Fibroblast of upper back skin (primary cell): ENCODE measurements around the gene CERS6.

Source experiments
- DNase-seq: peaks from one replicate; pipeline ENCODE4 v3.0.0-alpha.2; 2013

CERS6 gene

DNA sequence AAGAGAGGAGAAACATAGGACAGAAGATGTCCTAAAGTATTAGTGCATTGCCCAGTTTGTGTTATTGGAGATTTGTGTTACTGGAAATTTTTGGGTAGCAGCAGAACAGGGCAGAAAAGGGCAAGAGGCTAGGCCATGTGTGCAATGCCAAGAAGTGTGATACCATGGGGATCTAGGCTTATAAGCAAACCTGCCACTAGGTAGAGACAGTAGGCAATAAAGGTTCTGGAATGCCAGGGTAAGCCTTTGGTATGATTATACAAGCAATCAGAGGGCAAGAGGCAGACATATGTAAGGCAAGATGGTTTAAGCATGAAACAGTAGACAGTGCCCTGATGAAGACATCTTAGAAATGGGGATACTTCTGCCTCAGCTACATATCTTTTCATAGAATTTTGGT is 12.3 kb upstream of the CERS6 start:
- no peak for DNase-seq

- DNase-seq: no peak
These were observed 10.1 kb upstream of the CERS6 start for GRCh38 chr2:168445960-168446359.

GRCh38 chr2:168448980-168449379 is 7.1 kb upstream of the CERS6 start:
- no peak for DNase-seq

GRCh38 chr2:168449419-168449818 is 6.7 kb upstream of the CERS6 start:
- peak; percentile 65 for DNase-seq

DNA sequence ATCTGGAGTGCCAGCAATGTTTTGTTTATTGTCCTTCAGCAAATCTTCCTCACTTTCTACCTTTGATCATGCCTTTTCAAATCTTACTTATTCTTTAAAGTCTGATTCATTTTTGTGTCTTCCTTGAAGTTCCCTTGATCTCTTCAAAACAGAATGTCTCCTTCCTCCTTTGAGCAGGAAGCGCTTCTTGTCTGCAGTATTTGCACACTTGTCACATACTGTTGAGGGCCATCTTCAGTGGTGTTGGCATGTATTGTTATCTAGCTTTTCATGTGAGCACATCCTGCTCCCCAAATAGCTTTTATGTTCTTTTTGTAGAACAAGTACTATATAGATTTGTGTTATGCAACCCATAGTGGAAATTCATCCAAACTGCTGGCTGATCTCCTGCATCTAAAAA is 5.9 kb upstream of the CERS6 start:
- no peak for DNase-seq

DNA sequence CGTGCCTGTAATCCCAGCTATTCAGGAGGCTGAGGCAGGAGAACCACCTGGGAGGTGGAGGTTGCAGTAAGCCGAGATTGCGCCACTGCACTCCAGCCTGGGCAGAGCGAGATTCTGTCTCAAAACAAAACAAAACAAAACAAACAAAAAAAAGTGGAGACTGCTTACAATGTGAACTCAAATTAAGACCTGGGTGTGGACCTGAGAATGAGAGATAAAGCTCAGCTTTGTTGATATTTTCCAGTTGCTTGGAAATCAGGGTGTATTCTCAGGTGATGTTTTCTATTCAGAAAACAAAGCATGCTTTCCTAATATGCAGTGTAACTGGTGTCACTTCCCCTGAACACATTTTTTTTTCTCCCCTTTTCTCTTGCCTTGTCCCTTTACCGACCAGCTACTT is 5.3 kb upstream of the CERS6 start:
- DNase-seq: no peak

DNA sequence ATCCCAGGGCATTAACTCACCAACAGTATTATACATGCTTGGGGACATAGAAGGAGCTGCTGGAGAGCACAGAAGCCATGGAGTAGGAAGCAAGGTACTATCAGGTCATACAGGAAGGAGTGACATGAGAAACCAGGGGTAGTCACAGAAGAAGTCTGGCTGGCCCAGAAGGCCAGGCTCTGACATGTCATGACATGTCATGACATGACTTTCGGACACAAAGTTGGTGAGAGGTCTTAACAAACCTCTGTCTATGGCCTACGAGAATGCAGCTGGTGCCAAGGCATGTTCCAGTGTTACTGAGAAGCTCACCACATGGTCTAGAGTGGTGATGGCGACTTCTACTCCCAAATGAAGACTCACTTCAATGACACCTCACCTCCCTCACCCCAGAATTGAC is 3.3 kb upstream of the CERS6 start:
- DNase-seq: no peak

GRCh38 chr2:168453404-168453803 is 2.7 kb upstream of the CERS6 start:
- no peak for DNase-seq

DNA sequence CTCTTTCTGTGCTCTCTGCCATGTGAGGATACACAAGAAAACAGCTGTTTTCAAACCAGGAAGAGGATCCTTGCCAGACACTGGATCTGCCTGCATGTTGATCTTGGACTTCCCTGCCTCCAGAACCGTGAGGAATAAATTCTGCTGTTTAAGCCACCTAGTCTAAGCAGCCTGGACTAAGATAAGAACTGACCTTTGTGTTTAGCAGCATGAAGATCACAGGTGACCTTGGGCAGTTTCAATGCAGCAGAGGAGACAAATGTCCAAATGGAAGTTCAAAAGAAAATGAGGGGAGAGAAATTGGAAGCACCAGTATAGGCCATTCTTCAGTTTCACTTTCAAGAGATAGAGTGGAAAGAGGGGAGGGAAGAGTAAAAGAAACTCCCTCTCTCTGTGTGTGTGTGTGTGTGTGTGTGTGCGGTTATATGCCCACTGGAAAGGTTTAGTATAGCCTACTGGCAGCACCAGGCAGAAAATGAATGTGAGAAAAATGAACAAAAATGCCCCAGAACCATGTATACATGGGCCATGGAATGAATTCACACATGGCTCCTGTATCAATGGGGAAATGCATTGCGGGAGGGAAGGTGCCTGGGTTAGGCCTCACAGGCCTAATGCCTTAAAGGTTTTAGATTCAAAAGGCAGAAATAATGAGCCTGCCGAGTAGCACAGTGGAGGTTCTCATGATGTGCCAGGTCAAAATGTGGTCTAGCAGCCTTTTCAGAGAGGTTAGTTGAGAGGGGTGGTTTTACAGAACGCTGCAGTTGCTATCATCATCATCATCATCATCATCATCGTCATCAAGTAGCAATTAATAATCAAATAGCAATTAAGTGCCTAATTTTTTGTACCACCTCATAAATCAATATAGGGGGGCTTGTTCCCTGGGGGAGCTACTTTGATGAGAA is 1.1 kb upstream of the CERS6 start:
- no peak for DNase-seq

DNA sequence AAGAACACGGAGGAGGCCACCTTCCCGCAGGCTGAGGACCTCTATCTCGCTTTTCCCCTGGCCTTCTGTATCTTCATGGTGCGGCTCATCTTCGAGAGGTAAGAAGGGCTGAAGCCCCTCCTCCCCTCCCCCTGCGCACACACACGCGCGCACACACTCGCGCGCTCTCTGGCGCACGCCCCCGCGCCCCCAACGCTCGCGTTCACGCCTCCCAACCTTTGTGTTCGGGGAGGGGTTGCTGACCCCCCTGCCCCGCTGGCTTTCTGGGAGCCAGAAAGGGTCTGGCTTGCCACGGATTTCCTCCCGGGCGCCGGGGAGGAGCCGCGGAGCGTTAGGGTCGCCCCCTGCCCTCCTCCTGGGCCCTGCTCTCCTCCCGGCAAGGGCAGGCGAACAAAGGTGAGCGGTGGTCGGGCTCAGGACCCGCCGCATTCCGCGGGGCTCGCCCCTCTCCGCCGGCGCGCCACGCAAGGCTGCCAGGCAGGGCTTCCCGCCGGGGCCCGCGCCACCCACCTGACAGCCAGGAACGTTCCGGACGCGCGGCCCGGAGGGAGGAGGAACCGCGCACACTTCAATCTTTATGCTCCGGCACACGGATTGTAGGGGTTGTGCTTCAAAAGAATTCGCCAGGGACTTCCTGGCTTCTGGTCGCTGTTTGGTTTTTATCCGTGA is 583 bp downstream of the CERS6 start:
- DNase-seq: peak; percentile 10

DNA sequence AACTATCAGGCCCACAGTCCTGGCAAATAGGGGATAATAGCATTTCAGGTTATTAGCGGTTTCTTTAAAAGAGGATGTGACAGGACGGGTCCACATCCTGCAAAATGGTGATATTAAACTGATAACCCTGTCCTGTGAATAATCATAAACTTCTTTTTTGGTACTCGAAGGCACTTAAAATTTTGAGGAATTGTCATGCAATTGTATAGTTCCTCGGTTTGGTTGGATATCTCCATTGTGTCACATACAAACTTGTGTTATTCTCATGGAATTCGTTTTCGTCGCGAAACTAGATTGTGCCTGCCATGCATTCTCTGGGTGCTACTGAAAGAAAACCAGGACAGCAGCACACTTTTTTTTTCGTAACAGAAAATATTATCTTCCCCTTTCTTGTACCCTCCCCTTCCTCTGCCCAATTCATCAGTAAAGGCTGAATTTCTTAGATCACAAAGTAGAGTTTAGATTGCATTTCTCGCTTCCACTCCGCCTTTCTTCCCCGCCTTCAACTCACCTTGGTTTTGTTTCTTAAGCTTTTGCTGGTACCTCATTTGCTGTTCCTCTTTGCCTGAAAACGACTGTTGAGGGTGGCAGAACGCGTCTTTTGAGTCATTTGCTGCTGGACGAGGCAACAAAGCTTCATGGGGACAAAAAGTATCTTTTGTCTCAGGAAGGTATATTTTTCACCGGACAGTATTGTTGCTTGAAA is 1.3 kb downstream of the CERS6 start:
- DNase-seq: no peak

GRCh38 chr2:168458139-168458538 is 2.1 kb downstream of the CERS6 start:
- no peak for DNase-seq

GRCh38 chr2:168459256-168459655 is 3.2 kb downstream of the CERS6 start:
- DNase-seq: no peak

DNA sequence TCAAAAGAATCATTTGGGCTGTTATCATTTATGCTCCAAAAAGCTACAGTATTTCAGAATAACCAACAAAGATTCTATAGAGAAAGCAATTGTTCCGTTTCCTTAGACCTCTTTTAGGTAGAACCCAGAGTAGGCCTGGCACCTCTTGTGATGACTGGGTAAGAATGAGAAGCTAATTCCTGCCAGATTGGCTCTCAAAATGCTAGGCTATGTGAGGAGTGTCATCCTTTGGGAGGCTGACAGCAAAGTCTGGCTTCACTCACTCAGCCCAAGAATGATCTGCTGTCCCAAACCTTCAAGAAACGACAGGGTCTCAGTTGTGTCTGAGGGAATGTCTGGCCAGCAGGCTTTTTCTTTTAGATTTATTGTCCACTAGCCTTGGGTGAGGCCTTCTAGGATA is 4.5 kb downstream of the CERS6 start:
- DNase-seq: no peak

DNA sequence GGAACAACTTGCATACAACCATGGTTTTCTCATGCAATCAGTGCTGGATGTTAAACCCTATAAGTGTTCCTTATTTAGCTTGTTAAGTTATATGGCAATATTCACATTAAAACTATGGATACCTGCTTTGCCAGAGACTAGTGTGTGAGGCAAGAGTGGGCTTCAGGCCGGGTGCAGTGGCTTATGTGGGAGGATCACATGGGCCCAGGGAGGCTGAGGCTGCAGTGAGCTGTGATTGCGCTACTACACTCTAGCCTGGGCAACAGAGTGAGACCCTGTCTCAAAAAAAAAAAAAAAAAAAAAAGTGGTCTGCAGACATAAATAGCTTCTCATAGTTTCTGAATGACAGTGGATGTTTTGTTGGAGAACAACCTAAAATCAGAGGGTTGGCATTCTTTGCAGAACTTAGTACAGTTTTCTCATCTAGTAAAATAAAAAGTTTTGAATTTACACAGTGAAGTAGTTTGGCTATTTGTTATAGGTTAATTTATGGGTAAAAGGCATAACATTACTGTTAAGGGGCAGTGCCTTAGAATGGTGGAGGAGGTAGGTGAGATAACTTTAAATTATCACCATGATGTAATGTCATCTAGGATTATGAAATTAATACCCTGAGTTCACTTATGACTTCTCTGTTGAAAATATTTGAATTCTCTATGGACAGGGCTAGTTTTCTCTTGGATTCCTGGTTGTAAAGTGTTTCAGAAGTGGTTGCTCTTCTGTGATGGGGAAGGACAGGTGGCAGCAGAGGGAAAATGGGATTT is 5.3 kb downstream of the CERS6 start:
- no peak for DNase-seq

DNA sequence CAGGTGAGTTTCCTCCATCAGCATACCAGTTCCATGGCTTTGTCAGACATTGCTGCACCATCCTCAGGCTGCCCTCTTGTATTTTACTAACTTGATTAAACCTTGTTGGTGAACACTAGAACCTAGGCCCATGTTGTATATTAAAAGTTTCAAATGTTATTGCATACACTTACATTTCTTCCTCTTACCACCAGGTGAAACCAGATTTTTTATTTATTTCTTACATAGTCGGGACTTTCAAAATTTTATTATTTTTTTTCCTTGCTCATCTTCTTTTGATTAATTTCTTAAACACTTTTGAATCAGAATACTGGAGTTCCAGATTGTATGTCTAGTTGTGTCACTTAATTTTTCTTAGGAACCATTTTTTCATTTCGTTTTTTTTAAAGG is 5.9 kb downstream of the CERS6 start:
- no peak for DNase-seq

- DNase-seq: no peak
These were observed 6.5 kb downstream of the CERS6 start for GRCh38 chr2:168462543-168463045.

DNA sequence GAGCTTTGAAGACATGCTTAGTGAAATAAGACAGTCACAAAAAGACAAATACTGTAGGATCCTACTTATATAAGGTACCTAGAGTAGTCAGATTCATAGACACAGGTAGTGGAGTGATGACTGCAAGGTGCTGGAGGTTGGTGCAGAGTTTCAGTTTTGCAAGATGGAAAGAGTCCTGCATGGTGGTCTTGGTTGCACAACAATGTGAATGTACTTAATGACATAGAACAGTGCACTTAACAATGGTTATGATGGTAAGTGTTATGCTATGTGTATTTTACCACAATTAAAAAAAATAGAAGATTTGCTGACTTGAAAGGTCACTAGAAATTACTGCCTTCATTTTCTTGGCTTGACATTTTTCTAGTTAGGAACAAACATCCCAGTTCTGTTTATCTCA is 9.5 kb downstream of the CERS6 start:
- DNase-seq: no peak

DNA sequence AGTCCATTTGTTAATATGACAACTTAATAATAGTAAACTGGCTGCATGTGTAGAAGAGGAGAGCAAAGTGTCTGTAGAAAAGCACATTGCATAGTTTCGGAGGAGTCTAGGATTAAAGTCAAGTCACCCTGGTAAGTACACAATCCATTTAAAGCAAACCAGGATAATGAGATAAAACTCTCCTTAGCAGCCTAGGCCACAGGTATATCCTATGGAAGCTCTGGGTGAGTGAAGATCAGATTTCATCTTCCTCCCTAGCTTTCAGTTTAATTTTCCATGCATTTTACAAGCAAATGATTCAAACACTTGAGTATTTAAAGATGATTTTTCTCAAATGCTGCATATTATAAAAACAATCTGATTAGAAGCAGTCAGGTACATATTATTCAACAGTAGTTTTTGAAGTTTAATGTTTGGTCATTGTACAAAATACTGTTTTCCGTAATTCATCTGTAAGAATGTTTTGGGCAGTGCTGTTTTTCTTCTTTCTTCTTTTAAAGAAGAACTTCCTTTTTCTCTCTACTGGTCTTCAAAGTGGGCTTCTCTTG is 10.2 kb downstream of the CERS6 start:
- DNase-seq: no peak

GRCh38 chr2:168466834-168467565 is 10.9 kb downstream of the CERS6 start:
- no peak for DNase-seq

DNA sequence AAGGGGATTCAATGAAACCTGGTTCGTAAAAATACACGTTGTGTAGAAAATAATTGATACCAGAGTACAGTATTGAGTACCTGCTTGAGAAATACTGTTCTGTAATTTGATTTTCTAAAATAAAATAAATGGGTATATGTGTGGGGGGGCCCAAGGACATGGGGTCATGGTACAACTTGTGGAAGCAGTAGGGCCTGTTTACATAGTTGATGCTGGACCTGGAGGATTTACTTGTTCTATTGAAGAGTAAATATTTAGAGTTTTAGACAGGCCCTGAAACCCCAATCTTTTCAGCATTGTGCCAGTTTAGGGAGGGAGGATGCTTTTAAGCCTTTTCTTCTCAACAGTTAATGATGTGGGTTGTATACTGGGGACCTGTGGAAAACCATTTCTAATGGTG is 11.7 kb downstream of the CERS6 start:
- DNase-seq: no peak

DNA sequence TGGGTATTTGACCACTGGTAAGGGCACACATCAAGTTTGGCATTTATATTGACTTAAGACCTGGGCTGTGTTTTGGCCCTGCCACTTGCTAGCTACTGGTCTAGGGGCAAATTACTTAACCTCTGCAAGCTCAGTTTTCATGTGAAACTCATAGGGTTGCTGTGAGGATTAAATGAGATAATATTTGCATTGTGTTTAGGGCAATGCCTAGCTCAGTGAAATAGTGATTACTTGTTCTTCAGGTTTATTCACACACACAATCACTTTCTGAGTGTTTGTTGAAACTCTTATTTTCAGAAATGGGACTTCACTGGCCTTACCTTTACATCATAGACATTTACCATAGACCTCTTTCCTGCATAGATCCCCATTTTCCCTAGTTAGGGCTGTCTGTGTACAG is 12.3 kb downstream of the CERS6 start:
- DNase-seq: no peak
